Loucy (cell line): ENCODE data around the gene RIN3.

Source experiments
- CTCF ChIP-seq: fragments of 200-600 bp; sonication (generic); conservative IDR thresholded peaks from 2 replicates; pipeline ENCODE4 v1.5.1; 2014; ENCODE audit warnings: mild to moderate bottlenecking, antibody characterized with exemption, low read length
- EZH2phosphoT487 ChIP-seq: fragments of 200-600 bp; IDR thresholded peaks from 2 replicates; pipeline ENCODE4 v1.6.1; 2018; ENCODE audit warnings: antibody characterized with exemption, mild to moderate bottlenecking, moderate library complexity, borderline replicate concordance

GRCh38 chr14:92733007-92733406 is 219.4 kb downstream of the RIN3 start:
- TF ChIP-seq CTCF (no peak), EZH2phosphoT487 (no peak)
